ENCODE data around the gene SNX13.

SNX13 gene

GRCh38 chr7:17939211-17939605 lies 1.1 kb downstream of the SNX13 start:
- no peak for DNase-seq
- H3K27ac ChIP-seq: peak overlapping the region; percentile 94; the same call in 1 of the 2 replicates
- no peaks in the 10 kb centered on the region for H3K9me3 ChIP-seq (ENCODE audit: severe bottlenecking)
- H3K36me3 ChIP-seq: peaks cover 6% of the 10 kb centered on the region
- no peaks in the 10 kb centered on the region for H3K27me3 ChIP-seq (ENCODE audit: insufficient read depth, low read depth, severe bottlenecking)
- H3K4me3 ChIP-seq (ENCODE audit: low read depth, low read length): peak overlapping the region; percentile 98
- TF ChIP-seq CTCF (IDR thresholded peaks at IDR 0.05; ENCODE audit: low read depth, low read length): no peak

GRCh38 chr7:17937506-17938120 lies 2.7 kb downstream of the SNX13 start:
- no peak for DNase-seq
- no peak overlapping the region for H3K4me3 ChIP-seq (ENCODE audit: low read depth, low read length)
- H3K36me3 ChIP-seq: peaks cover 6% of the 10 kb centered on the region
- no peak for TF ChIP-seq CTCF (IDR thresholded peaks at IDR 0.05; ENCODE audit: low read depth, low read length)
- H3K27me3 ChIP-seq (ENCODE audit: insufficient read depth, low read depth, severe bottlenecking): no peaks in the 10 kb centered on the region
- H3K9me3 ChIP-seq (ENCODE audit: severe bottlenecking): no peaks in the 10 kb centered on the region
- H3K27ac ChIP-seq: no peak overlapping the region

DNA sequence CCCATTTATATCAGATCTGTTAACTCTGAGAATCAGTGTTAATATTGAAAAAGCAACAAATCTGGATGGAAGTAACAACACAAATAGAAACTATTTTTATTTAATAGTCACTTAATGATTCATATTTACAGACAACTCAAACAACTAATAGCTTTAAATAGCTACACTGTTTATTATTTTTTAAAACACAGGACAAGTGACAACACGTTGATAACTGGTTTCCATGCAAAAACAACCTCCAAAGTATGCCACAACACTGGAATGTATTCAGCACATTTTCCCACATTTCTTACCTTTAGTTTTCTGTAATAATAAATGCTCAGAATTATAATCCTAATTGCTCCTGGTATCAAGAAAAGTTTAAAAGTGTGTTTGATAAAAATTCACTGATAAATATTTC lies 4.0 kb downstream of the SNX13 start:
- H3K4me3 ChIP-seq (ENCODE audit: low read depth, low read length): no peak overlapping the region
- TF ChIP-seq CTCF (IDR thresholded peaks at IDR 0.05; ENCODE audit: low read depth, low read length): no peak

GRCh38 chr7:17934612-17935240 lies 5.6 kb downstream of the SNX13 start:
- Histone ChIP-seq H3K9me3 (ENCODE audit: severe bottlenecking) (no peaks in the 10 kb centered on the region), H3K4me3 (ENCODE audit: low read depth, low read length) (no peak overlapping the region)

More for the DNA sequence above, 4.0 kb downstream of the SNX13 start:
- no peak for DNase-seq
- Histone ChIP-seq H3K27me3 (ENCODE audit: insufficient read depth, low read depth, severe bottlenecking) (no peaks in the 10 kb centered on the region), H3K27ac (no peak overlapping the region), H3K36me3 (peaks cover 6% of the 10 kb centered on the region), H3K9me3 (ENCODE audit: severe bottlenecking) (no peaks in the 10 kb centered on the region)

DNA sequence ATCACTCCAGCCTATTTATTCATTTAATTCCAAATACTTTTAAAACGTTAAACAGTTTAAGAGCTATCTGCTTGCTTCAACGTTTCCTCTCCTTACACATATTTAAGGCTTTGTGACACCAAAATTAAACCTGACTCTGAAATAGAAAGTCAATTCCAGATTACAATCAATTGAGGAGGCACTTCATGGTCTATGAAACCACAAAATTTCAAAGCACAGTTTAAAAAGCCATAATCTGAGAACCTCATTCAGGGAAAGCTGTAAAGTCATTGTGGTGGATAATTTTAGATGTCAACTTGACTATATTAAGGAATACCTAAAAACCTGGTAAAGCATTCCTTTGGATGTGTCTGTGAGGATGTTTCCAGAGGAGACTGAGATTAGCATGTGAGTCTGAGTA lies 6.2 kb downstream of the SNX13 start:
- Histone ChIP-seq H3K4me3 (ENCODE audit: low read depth, low read length) (no peak overlapping the region), H3K27ac (no peak overlapping the region), H3K27me3 (ENCODE audit: insufficient read depth, low read depth, severe bottlenecking) (no peaks in the 10 kb centered on the region), H3K9me3 (ENCODE audit: severe bottlenecking) (no peaks in the 10 kb centered on the region), H3K36me3 (no peaks in the 10 kb centered on the region; the same call in 1 of the 2 replicates)
- no peak for DNase-seq
- no peak for TF ChIP-seq CTCF (IDR thresholded peaks at IDR 0.05; ENCODE audit: low read depth, low read length)

More at GRCh38 chr7:17934612-17935240, 5.6 kb downstream of the SNX13 start:
- peaks cover under 1% of the 10 kb centered on the region for H3K36me3 ChIP-seq
- H3K27ac ChIP-seq: no peak overlapping the region
- no peak for TF ChIP-seq CTCF (IDR thresholded peaks at IDR 0.05; ENCODE audit: low read depth, low read length)
- no peak for DNase-seq
- no peaks in the 10 kb centered on the region for H3K27me3 ChIP-seq (ENCODE audit: insufficient read depth, low read depth, severe bottlenecking)
